Fibroblast of pulmonary artery (primary cell): ENCODE data around the gene TTC28.

Experiments
- DNase-seq: peaks from one replicate; pipeline ENCODE4 v3.0.0-alpha.2; 2010; ENCODE audit warnings: low read depth
- H3K4me3 ChIP-seq: replicated peaks from 2 replicates; pipeline ENCODE4 v1.5.1; 2011; ENCODE audit warnings: low read depth, mild to moderate bottlenecking, control low read depth, low read length, moderate library complexity
- CTCF ChIP-seq: IDR thresholded peaks from 2 replicates; pipeline ENCODE4 v1.5.1; 2011; ENCODE audit warnings: mild to moderate bottlenecking, control low read depth, low read length, inconsistent platforms; ENCODE audit errors: missing control alignments

Gene TTC28

GRCh38 chr22:28430466-28431025 lies 249.1 kb downstream of the TTC28 start:
- no peak overlapping the region for H3K4me3 ChIP-seq
- TF ChIP-seq CTCF = no peak

GRCh38 chr22:28429711-28430110 lies 249.9 kb downstream of the TTC28 start:
- no peak overlapping the region for H3K4me3 ChIP-seq
- TF ChIP-seq CTCF = no peak
- DNase-seq = no peak

More at GRCh38 chr22:28430466-28431025, 249.1 kb downstream of the TTC28 start:
- DNase-seq = no peak

GRCh38 chr22:28428271-28428670 lies 251.4 kb downstream of the TTC28 start:
- no peak for TF ChIP-seq CTCF
- H3K4me3 ChIP-seq = no peak overlapping the region
- DNase-seq = no peak

- H3K4me3 ChIP-seq = no peak overlapping the region
- TF ChIP-seq CTCF = no peak
- DNase-seq = peak; percentile 70
Observed at GRCh38 chr22:28426346-28427132, 253.1 kb downstream of the TTC28 start.

- H3K4me3 ChIP-seq = no peak overlapping the region
- DNase-seq = no peak
- no peak for TF ChIP-seq CTCF
Observed at GRCh38 chr22:28425211-28425610, 254.4 kb downstream of the TTC28 start.

- no peak for TF ChIP-seq CTCF
- peak; percentile 63 for DNase-seq
- H3K4me3 ChIP-seq = no peak overlapping the region
Observed at GRCh38 chr22:28424427-28425080, 255.1 kb downstream of the TTC28 start.
